Cerebellar nuclear complex (tissue), 1 donor: Measurements from ENCODE around the gene EEA1.
A peak's percentile ranks its signal among the peaks of the same experiment; 100 is the strongest.

Source experiments
- DNase-seq, 2 experiments: peaks; one replicate each; lab custom pipeline; 2025; lab: John Stamatoyannopoulos, UW

The EEA1 gene

GRCh38 chr12:92938638-92939037 is 9.5 kb upstream of the EEA1 start:
- DNase-seq, result no peak

- DNase-seq, result no peak
Measured at GRCh38 chr12:92938018-92938417, 8.9 kb upstream of the EEA1 start.

- no peak for DNase-seq
Measured at GRCh38 chr12:92933606-92934005, 4.5 kb upstream of the EEA1 start.

- no peak for DNase-seq
Measured at GRCh38 chr12:92930421-92930820, 1.3 kb upstream of the EEA1 start.

GRCh38 chr12:92929983-92930382 is 888 bp upstream of the EEA1 start:
- no peak for DNase-seq

GRCh38 chr12:92928421-92928961 is 604 bp downstream of the EEA1 start:
- DNase-seq, result no peak

GRCh38 chr12:92927436-92928281 is 1.4 kb downstream of the EEA1 start:
- no peak for DNase-seq

DNA sequence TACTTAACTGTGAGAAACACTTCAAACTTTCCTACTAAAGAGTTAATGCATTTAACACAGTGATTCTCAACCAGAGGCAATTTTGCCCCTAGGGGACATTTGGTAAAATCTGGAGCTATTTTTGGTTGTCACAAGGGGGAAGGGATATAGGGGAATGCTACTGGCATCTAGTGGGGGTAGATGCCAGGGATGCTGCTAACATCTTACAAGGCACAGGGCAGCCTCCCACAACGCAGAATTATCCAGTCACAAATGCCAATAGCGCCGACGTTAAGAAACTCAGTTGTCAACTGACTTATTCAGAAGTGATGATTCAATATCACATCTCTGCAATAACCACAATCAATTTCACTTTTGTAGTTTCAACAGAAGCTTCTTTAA is 2.0 kb downstream of the EEA1 start:
- DNase-seq, result peak in 1 of 2 experiments; percentile 3

DNA sequence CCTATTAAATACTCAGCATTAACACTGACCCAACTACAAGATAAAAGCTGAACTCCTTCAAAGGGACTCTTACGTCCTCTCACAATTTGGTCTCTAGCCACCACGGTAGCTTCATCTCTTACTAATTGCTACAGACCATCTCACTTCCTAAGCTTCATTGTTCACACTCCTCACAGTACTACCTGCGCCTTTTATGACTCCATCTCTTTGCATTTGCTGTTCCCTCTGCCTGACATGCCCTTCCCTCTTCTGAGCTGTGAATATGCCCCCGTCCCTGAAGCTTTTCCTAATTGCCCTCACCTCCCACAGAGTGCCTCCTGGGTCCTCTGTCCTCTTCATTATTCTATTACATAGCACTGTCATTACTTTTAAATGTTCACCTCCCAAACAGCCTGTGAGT is 2.5 kb downstream of the EEA1 start:
- no peak for DNase-seq

DNA sequence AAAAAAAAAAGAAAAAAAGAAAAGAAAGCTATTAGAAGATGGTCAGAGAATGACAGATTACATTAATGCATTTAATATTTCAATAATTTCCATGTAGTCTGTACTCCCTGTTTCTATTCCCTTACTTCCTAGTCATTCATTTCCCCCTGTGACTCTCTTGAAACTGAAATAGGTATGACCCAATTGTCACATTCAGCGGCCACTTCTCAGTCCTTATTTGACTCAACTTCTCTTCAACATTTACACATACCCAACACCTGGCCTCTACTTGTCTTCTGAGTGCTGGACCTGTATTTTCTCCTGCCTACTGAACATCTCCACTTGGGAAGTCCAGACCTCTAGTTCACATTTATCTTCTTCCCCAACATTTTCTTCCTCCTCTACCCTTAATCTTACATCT is 7.2 kb downstream of the EEA1 start:
- DNase-seq, result no peak

- DNase-seq, result no peak
Measured at GRCh38 chr12:92915365-92915764, 13.7 kb downstream of the EEA1 start.

DNA sequence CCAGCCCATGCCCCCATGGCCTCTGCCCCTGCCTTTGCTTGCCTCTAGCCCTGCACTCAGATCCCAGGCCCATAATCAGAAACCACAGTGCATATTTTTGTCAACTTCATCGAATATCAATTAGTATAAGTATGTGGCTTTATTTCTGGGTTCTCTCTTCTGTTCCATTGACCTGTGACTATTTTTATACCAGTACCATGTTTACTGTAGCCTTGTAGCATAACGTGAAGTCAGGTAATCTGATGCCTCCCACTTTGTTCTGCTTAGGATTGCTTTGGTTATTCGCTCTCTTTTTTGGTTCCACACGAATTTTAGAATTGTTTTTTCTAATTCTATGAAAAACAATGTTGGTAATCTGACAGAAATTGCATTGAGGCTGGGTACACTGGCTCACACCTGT is 14.9 kb downstream of the EEA1 start:
- DNase-seq, result no peak

- DNase-seq, result no peak
Measured at GRCh38 chr12:92912672-92913071, 16.4 kb downstream of the EEA1 start.

GRCh38 chr12:92912052-92912451 is 17.0 kb downstream of the EEA1 start:
- no peak for DNase-seq

DNA sequence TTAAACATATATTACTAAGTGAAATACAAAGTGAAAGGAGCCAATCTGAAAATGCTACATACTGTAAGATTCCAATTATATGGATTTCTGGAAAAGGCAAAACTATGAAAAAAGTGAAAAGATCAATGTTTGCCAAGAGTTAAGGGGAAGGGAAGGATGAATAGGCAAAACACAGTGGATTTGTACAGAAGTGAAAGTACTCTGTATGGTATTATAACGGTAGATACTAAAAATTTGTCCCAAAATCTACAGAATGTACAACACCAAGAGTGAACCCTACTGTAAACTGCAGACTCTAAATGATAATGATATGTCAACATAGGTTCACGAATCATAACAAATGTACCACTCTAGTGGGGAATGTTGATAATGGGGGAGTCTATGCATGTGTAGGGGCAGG is 17.8 kb downstream of the EEA1 start:
- no peak for DNase-seq

GRCh38 chr12:92908108-92908507 is 21.0 kb downstream of the EEA1 start:
- DNase-seq, result no peak

GRCh38 chr12:92905811-92906554 is 23.1 kb downstream of the EEA1 start:
- no peak for DNase-seq

GRCh38 chr12:92905258-92905810 is 23.8 kb downstream of the EEA1 start:
- DNase-seq, result no peak

- DNase-seq, result no peak
Measured at GRCh38 chr12:92900941-92901340, 28.2 kb downstream of the EEA1 start.

DNA sequence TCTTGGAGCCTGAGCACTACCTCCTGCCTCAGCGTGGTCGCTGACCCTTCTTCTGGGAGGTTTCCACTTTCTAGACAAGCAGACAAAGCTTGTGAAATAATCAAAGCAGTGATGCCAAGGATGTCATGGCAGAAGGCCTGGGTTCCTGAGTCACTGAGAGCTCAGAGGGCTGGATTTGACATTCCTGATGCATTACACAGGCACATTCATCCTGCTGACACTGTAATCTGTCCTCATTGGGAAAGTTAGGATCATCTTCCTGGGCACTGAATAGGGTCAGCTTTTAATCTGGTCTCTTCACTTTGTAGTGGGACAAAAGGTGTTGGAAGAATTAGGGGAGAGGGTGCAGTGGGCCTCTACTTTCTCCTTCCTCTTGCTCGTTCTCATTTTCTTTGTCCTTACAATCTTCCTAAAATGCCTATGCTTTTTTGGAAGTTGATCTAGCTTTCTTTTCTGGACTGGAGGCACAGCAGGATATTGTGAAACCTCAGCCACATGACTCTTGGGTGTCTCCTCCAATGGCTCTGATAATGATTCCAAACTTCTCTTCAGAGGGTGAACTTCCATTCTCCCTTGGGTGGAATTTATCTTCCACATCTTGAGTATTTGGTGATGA is 29.6 kb downstream of the EEA1 start:
- DNase-seq, result no peak

- DNase-seq, result no peak
Measured at GRCh38 chr12:92898755-92899154, 30.3 kb downstream of the EEA1 start.

DNA sequence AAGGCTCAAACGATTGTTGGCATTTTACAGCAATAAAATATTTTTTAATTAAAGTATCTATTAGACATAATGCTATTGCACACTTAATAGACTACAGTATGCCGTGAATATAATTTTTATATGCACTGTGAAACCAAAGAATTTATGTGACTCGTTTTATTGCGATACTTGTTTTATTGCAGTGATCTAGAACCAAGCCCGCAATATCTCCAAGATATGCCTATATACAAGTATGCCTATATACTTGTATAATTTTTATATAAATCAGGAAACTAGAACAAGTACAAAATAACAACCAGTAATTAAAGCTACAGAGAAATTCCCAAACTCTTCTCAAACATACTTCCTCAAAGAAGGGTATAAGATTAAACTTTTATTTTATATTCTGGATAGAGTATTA is 31.3 kb downstream of the EEA1 start:
- no peak for DNase-seq
